Measurements from ENCODE around the gene SORBS1.

DNA sequence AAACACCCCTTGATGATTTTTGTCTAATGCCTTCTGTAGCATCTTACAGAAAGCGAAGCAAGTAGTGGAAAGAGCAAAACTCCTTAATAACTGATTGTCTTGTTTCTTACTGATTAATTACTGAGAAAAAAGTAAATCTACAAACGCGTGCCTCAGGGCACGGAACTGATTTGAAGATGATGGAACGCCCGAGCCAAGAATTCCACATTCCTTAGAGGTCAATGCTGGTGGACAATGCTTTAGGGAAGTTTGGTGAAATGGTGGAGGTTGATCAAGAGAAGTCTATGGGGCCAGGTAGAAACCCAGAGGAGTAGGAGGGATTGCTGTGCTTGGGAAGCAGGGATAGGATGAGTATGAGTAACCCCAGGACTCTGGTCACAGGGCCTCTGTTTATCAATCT lies 5.0 kb upstream of the SORBS1 start:
- TF ChIP-seq POLR2AphosphoS5 (IDR thresholded peaks at IDR 0.05; ENCODE audit: insufficient read depth, low read depth, low read length): no peak
- TF ChIP-seq FOS (IDR thresholded peaks at IDR 0.05; ENCODE audit: borderline replicate concordance, insufficient read depth, low read length): no peak

Measured in endothelial cell of umbilical vein (primary cell).